Fibroblast of lung (primary cell): ENCODE results near the gene JMY. TPM values are rescaled to one million over a fixed set of nuclear protein-coding genes. Genes with fewer than 3 reads are reported as not detected.
A peak's percentile ranks its signal among the peaks of the same experiment; 100 is the strongest.

Experiments
- DNase-seq, 2 donors: peaks; one replicate each; pipeline versions ENCODE4 v3.0.0 to v3.0.0-alpha.2; 2010; ENCODE audit warnings: low read depth in 2 of 2
- H2AFZ ChIP-seq: 2 replicates; pipeline ENCODE4 v1.5.1; 2012; ENCODE audit warnings: low read length, control low read depth, inconsistent platforms
- H3K27ac ChIP-seq: 2 replicates; pipeline ENCODE4 v1.5.1; 2011; ENCODE audit warnings: low read length, control low read depth; ENCODE audit not compliant: insufficient read depth
- H3K27me3 ChIP-seq: 2 replicates; pipeline ENCODE4 v1.5.1; 2011; ENCODE audit warnings: mild to moderate bottlenecking, low read length; ENCODE audit not compliant: control insufficient read depth, insufficient read depth
- H3K36me3 ChIP-seq: 2 replicates; pipeline ENCODE4 v1.5.1; 2011; ENCODE audit warnings: low read length; ENCODE audit not compliant: control insufficient read depth, insufficient read depth
- H3K4me1 ChIP-seq: 2 replicates; pipeline ENCODE4 v1.5.1; 2011; ENCODE audit warnings: low read length; ENCODE audit not compliant: control insufficient read depth, insufficient read depth; ENCODE audit errors: extremely low read depth
- H3K4me2 ChIP-seq: 2 replicates; pipeline ENCODE4 v1.5.1; 2011; ENCODE audit warnings: low read length, control low read depth; ENCODE audit not compliant: insufficient read depth; ENCODE audit errors: extremely low read depth
- H3K4me3 ChIP-seq, 4 experiments: fragments of 200-600 bp in 1 of 4; sonication (generic) in 1 of 4; replicated peaks in 1 of 4; 2 replicates each; pipeline ENCODE4 v1.5.1; 2011 to 2016; ENCODE audit warnings: low read length in 4 of 4, low read depth in 3 of 4, mild to moderate bottlenecking in 3 of 4, control low read depth in 2 of 4, inconsistent platforms in 1 of 4, mixed read lengths in 1 of 4; ENCODE audit not compliant: insufficient read depth in 1 of 4; ENCODE audit errors: control extremely low read depth in 1 of 4
- H3K79me2 ChIP-seq: 2 replicates; pipeline ENCODE4 v1.5.1; 2012; ENCODE audit warnings: mild to moderate bottlenecking, low read length, inconsistent platforms; ENCODE audit not compliant: control insufficient read depth, insufficient read depth
- H3K9ac ChIP-seq: 2 replicates; pipeline ENCODE4 v1.5.1; 2011; ENCODE audit warnings: mild to moderate bottlenecking, low read length, control low read depth; ENCODE audit not compliant: insufficient read depth
- H3K9me3 ChIP-seq: 2 replicates; pipeline ENCODE4 v1.5.1; 2012; ENCODE audit warnings: low read depth, low read length; ENCODE audit not compliant: control insufficient read depth, insufficient read depth
- H4K20me1 ChIP-seq: 2 replicates; pipeline ENCODE4 v1.5.1; 2011; ENCODE audit warnings: low read length; ENCODE audit not compliant: control insufficient read depth, insufficient read depth; ENCODE audit errors: extremely low read depth
- CTCF ChIP-seq, 2 donors: IDR thresholded peaks in 1 of 2; conservative IDR thresholded peaks in 1 of 2; 1 replicate in 1 of 2; 2 replicates in 1 of 2; pipeline ENCODE4 v1.5.1; 2011 to 2012; ENCODE audit warnings: low read length in 2 of 2, control low read depth in 1 of 2, inconsistent platforms in 1 of 2, low read depth in 1 of 2, mild to moderate bottlenecking in 1 of 2
- EZH2 ChIP-seq: IDR thresholded peaks from 2 replicates; pipeline ENCODE4 v1.5.1; 2012; ENCODE audit warnings: low read length, control low read depth, mild to moderate bottlenecking; ENCODE audit errors: missing control alignments
- polyA plus RNA-seq, 2 donors: library from polyadenylated mRNA; depleted of rRNA in 1 of 2; stranded (reverse) in 1 of 2; unstranded in 1 of 2; fragments of >200 nt; gene quantifications; 2 replicates each; pipeline ENCODE4 v1.2.1, GENCODE V29; 2011 to 2012; ENCODE audit warnings: missing spikeins in 1 of 2
- total RNA-seq: library from RNA; depleted of rRNA; stranded (reverse); fragments of >200 nt; gene quantifications from 2 replicates; pipeline ENCODE4 v1.2.1, GENCODE V29; 2014

The JMY gene
- total and polyA plus RNA-seq, 2 donors (not counting 1 experiment from before 2014, with no cell fraction given), result 4.1 to 27.2 TPM

GRCh38 chr5:79200573-79201183, 35.3 kb upstream of the JMY start:
- H3K79me2 ChIP-seq, result no peaks in the 10 kb centered on the region
- H3K4me1 ChIP-seq, result no peaks in the 10 kb centered on the region
- H2AFZ ChIP-seq, result no peak overlapping the region
- H4K20me1 ChIP-seq, result no peaks in the 10 kb centered on the region
- no peaks in the 10 kb centered on the region for H3K9me3 ChIP-seq
- no peak for TF ChIP-seq EZH2
- peak; percentile 63 to 66 for TF ChIP-seq CTCF (conservative IDR thresholded peaks at IDR 0.05 in 1 of 2, IDR thresholded peaks at IDR 0.05 in 1 of 2; ENCODE audit: low read depth in 1 of 2, low read length in 2 of 2)
- no peak overlapping the region for H3K9ac ChIP-seq
- H3K27me3 ChIP-seq, result no peaks in the 10 kb centered on the region
- no peaks in the 10 kb centered on the region for H3K36me3 ChIP-seq
- no peak overlapping the region for H3K27ac ChIP-seq
- no peak overlapping the region for H3K4me3 ChIP-seq
- peak in 1 of 2 donors; percentile 19 for DNase-seq
- no peak overlapping the region for H3K4me2 ChIP-seq

- H4K20me1 ChIP-seq, result no peaks in the 10 kb centered on the region
Observed at GRCh38 chr5:79201206-79201605, 34.7 kb upstream of the JMY start.

GRCh38 chr5:79202076-79202475, 33.9 kb upstream of the JMY start:
- Histone ChIP-seq H3K4me3 (no peak overlapping the region), H2AFZ (no peak overlapping the region), H3K27me3 (no peaks in the 10 kb centered on the region), H3K27ac (no peak overlapping the region), H3K4me2 (no peak overlapping the region), H3K36me3 (no peaks in the 10 kb centered on the region), H4K20me1 (no peaks in the 10 kb centered on the region), H3K9ac (no peak overlapping the region), H3K4me1 (no peaks in the 10 kb centered on the region), H3K79me2 (no peaks in the 10 kb centered on the region), H3K9me3 (no peaks in the 10 kb centered on the region)
- peak in 1 of 2 donors; percentile 80 for DNase-seq
- TF ChIP-seq EZH2 (no peak), CTCF (conservative IDR thresholded peaks at IDR 0.05 in 1 of 2, IDR thresholded peaks at IDR 0.05 in 1 of 2; ENCODE audit: low read depth in 1 of 2, low read length in 2 of 2) (no peak)

More at GRCh38 chr5:79201206-79201605, 34.7 kb upstream of the JMY start:
- H3K27ac ChIP-seq, result no peak overlapping the region
- no peaks in the 10 kb centered on the region for H3K36me3 ChIP-seq
- H3K4me2 ChIP-seq, result no peak overlapping the region
- peak in 1 of 2 donors; percentile 58 for DNase-seq
- H2AFZ ChIP-seq, result no peak overlapping the region
- TF ChIP-seq EZH2 (no peak), CTCF (conservative IDR thresholded peaks at IDR 0.05 in 1 of 2, IDR thresholded peaks at IDR 0.05 in 1 of 2; ENCODE audit: low read depth in 1 of 2, low read length in 2 of 2) (no peak)
- no peaks in the 10 kb centered on the region for H3K79me2 ChIP-seq
- H3K9ac ChIP-seq, result no peak overlapping the region
- no peaks in the 10 kb centered on the region for H3K9me3 ChIP-seq
- H3K4me1 ChIP-seq, result no peaks in the 10 kb centered on the region
- H3K4me3 ChIP-seq, result no peak overlapping the region
- H3K27me3 ChIP-seq, result no peaks in the 10 kb centered on the region
